ENCODE data around the gene NEO1.
"Not testable (repeated sequence)": the region's sequence is repeated elsewhere in the genome, so short reads cannot be mapped to it uniquely, and the experiment has no call there.

The NEO1 gene

GRCh38 chr15:73270366-73271097, 218.3 kb downstream of the NEO1 start:
- no peak for FAIRE-seq

- peak; percentile 56 for FAIRE-seq
Measured at GRCh38 chr15:73273181-73274002, 221.1 kb downstream of the NEO1 start.

- FAIRE-seq = no peak
Measured at GRCh38 chr15:73275862-73276261, 223.6 kb downstream of the NEO1 start.

GRCh38 chr15:73282567-73283365, 230.5 kb downstream of the NEO1 start:
- no peak for FAIRE-seq

- FAIRE-seq = no peak
Measured at GRCh38 chr15:73283366-73283962, 231.2 kb downstream of the NEO1 start.

GRCh38 chr15:73284090-73284716, 231.9 kb downstream of the NEO1 start:
- peak; percentile 87 for FAIRE-seq

GRCh38 chr15:73286311-73286710, 234.0 kb downstream of the NEO1 start:
- FAIRE-seq = no peak

GRCh38 chr15:73287019-73287418, 234.8 kb downstream of the NEO1 start:
- FAIRE-seq = no peak

- no peak for FAIRE-seq
Measured at GRCh38 chr15:73291441-73291840, 239.2 kb downstream of the NEO1 start.

GRCh38 chr15:73293773-73294172, 241.5 kb downstream of the NEO1 start:
- no peak for FAIRE-seq

GRCh38 chr15:73295630-73296286, 243.5 kb downstream of the NEO1 start:
- FAIRE-seq = no peak

GRCh38 chr15:73296609-73297353, 244.5 kb downstream of the NEO1 start:
- no peak for FAIRE-seq

- no peak for FAIRE-seq
Measured at GRCh38 chr15:73298522-73299245, 246.4 kb downstream of the NEO1 start.

GRCh38 chr15:73300286-73300685, 248.0 kb downstream of the NEO1 start:
- not testable (repeated sequence) for FAIRE-seq

GRCh38 chr15:73303636-73304035, 251.4 kb downstream of the NEO1 start:
- no peak for FAIRE-seq

GRCh38 chr15:73305331-73306211, 253.3 kb downstream of the NEO1 start:
- peak; percentile 70 for FAIRE-seq

- FAIRE-seq = no peak
Measured at GRCh38 chr15:73308305-73308704, 256.0 kb downstream of the NEO1 start.

GRCh38 chr15:73313861-73314260, 261.6 kb downstream of the NEO1 start:
- FAIRE-seq = no peak
